Suprapubic skin (tissue), 4 donors: ENCODE results near the gene AOX1. TPM values are rescaled to one million over a fixed set of nuclear protein-coding genes. Genes with fewer than 3 reads are reported as not detected.

Experiments used
- DNase-seq, 2 donors: peaks; one replicate each; pipeline ENCODE4 v3.0.0-alpha.2; 2019; ENCODE audit warnings: low spot score in 2 of 2
- H3K27ac ChIP-seq: fragments of 200-600 bp; sonication (generic); one replicate; pipeline ENCODE4 v1.5.1; 2019
- H3K27me3 ChIP-seq: fragments of 200-600 bp; sonication (generic); one replicate; pipeline ENCODE4 v1.5.1; 2019
- H3K36me3 ChIP-seq: fragments of 200-600 bp; sonication (generic); one replicate; pipeline ENCODE4 v1.5.1; 2019
- H3K4me1 ChIP-seq: fragments of 200-600 bp; sonication (generic); one replicate; pipeline ENCODE4 v1.5.1; 2019
- H3K4me3 ChIP-seq: fragments of 200-600 bp; sonication (generic); one replicate; pipeline ENCODE4 v1.5.1; 2019; ENCODE audit warnings: mild to moderate bottlenecking
- H3K9me3 ChIP-seq: fragments of 200-600 bp; sonication (generic); one replicate; pipeline ENCODE4 v1.5.1; 2019
- EP300 ChIP-seq: sonication (generic); formaldehyde crosslinking; IDR thresholded peaks from one replicate; pipeline ENCODE4 v1.6.1; 2017; ENCODE audit warnings: antibody characterized with exemption
- POLR2A ChIP-seq, 2 donors: fragments of 450-650 bp; IDR thresholded peaks; one replicate each; pipeline ENCODE4 v1.6.1; 2017; ENCODE audit warnings: antibody characterized with exemption in 2 of 2, mild to moderate bottlenecking in 2 of 2, moderate library complexity in 2 of 2
- POLR2AphosphoS5 ChIP-seq, 3 donors: sonication (generic); formaldehyde crosslinking; IDR thresholded peaks; one replicate each; pipeline ENCODE4 v1.6.1; 2017; ENCODE audit warnings: antibody characterized with exemption in 3 of 3
- WGBS: methylation state at CpG from one replicate; pipeline ENCODE4 v1.1.5; 2018; 5-methylcytosine and 5-hydroxymethylcytosine counted together
- total RNA-seq, 4 donors: library from RNA; depleted of rRNA; stranded (reverse); fragments of >200 nt; gene quantifications; one replicate each; pipeline ENCODE4 v1.1.0, GENCODE V29; 2016
- TF ChIP-seq, protein P1 (sequence below), 2 donors: fragments of 200-600 bp in 1 of 2; fragments of 450-650 bp in 1 of 2; sonication (generic) in 1 of 2; IDR thresholded peaks; one replicate each; pipeline ENCODE4 v1.5.1; 2016 to 2019; ENCODE audit warnings: antibody characterized with exemption in 2 of 2, mild to moderate bottlenecking in 1 of 2, moderate library complexity in 1 of 2

The AOX1 gene
- total RNA-seq, 4 donors from 2014 or later: 20.1 to 46.9 (median 30.4) TPM

DNA sequence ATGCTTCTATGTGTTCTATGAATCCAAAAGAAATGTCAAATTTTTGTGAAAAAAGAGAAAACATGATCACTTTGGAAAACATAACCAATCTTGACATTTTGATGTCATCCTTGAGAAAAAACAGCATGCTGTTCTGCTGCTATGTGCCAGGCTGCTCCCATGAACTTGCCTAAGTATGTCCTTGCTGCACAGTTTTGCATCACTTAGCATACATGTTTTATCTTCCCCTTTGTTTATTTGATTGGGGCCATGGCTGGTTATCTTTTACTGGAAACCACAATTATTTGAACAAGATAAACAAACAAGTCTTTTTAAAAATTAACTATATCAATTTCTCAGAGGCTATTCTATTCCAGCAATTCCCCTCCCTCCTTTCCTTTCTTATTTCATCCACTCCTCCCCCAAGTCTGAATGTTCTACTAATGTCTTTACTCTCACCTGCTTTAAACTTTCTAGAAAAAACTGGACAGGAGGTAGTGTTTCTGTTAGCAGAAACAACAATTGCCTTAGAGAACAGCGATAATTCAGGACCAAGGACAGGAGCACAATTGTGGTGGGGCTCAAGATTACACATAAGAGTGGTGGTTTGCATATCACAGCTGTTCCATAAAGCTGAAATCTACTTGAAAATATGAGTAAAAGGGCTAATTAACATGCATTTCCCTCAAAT, 6.7 kb downstream of the AOX1 start:
- no peak for DNase-seq
- Histone ChIP-seq H3K9me3 (no peaks in the 10 kb centered on the region), H3K27ac (no peak overlapping the region), H3K27me3 (no peaks in the 10 kb centered on the region), H3K4me1 (peaks cover 8% of the 10 kb centered on the region), H3K4me3 (no peak overlapping the region), H3K36me3 (no peaks in the 10 kb centered on the region)
- WGBS: 78% methylated on average over 1 of the region's 1 CpG
- TF ChIP-seq, protein P1, sequence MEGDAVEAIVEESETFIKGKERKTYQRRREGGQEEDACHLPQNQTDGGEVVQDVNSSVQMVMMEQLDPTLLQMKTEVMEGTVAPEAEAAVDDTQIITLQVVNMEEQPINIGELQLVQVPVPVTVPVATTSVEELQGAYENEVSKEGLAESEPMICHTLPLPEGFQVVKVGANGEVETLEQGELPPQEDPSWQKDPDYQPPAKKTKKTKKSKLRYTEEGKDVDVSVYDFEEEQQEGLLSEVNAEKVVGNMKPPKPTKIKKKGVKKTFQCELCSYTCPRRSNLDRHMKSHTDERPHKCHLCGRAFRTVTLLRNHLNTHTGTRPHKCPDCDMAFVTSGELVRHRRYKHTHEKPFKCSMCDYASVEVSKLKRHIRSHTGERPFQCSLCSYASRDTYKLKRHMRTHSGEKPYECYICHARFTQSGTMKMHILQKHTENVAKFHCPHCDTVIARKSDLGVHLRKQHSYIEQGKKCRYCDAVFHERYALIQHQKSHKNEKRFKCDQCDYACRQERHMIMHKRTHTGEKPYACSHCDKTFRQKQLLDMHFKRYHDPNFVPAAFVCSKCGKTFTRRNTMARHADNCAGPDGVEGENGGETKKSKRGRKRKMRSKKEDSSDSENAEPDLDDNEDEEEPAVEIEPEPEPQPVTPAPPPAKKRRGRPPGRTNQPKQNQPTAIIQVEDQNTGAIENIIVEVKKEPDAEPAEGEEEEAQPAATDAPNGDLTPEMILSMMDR (IDR thresholded peaks at IDR 0.05): no peak
- TF ChIP-seq POLR2AphosphoS5 (IDR thresholded peaks at IDR 0.05) (no peak), EP300 (no peak), POLR2A (IDR thresholded peaks at IDR 0.05) (no peak)

DNA sequence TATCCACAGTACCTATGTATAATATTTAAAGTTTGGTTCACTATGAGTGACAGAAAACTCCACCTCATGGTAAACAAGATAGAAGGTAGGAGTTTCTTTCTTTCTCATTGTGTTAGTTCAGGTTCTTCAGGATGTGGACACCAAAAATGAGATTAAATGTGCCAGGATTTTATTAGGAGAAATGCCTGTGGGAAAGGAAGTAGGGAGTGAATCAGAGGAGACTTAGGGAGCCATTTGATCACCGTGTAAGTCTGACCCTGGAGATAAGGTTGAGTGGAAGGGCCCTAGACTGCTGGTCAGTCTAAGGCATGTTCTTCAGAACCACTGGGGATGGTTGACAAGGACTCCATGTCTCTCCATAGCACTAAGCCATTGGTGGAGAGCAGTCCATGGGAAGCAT, 8.1 kb downstream of the AOX1 start:
- TF ChIP-seq EP300 (no peak), POLR2AphosphoS5 (IDR thresholded peaks at IDR 0.05) (no peak), POLR2A (IDR thresholded peaks at IDR 0.05) (no peak)
- TF ChIP-seq, protein P1 (IDR thresholded peaks at IDR 0.05): no peak
- WGBS: 64% methylated on average over 1 of the region's 1 CpG
- peaks cover 2% of the 10 kb centered on the region for H3K36me3 ChIP-seq
- peaks cover 8% of the 10 kb centered on the region for H3K4me1 ChIP-seq
- no peaks in the 10 kb centered on the region for H3K27me3 ChIP-seq
- no peak overlapping the region for H3K4me3 ChIP-seq
- no peaks in the 10 kb centered on the region for H3K9me3 ChIP-seq
- no peak for DNase-seq
- H3K27ac ChIP-seq: no peak overlapping the region

DNA sequence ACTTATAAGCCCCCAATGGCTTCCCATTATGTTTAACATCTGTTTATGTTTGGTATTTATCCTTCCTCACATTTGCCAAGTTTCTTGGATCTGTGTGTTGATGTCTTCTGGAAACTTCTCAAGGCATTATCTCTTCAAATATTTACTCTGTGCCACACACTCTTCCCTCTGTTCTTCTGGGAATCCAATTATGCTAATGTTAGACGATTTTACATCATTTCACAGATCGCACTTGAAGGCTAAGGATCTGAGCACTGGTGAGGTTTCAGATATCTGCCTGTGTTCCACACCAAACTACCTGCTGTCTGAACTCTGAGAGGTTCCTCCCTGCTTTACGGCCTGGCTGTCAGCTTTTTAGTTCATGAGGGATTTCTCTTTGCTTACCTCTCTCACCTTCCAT, 10.1 kb downstream of the AOX1 start:
- Histone ChIP-seq H3K36me3 (peaks cover 11% of the 10 kb centered on the region), H3K27me3 (no peaks in the 10 kb centered on the region), H3K9me3 (no peaks in the 10 kb centered on the region), H3K4me3 (no peak overlapping the region), H3K4me1 (no peaks in the 10 kb centered on the region), H3K27ac (no peak overlapping the region)
- TF ChIP-seq EP300 (no peak), POLR2AphosphoS5 (IDR thresholded peaks at IDR 0.05) (no peak), POLR2A (IDR thresholded peaks at IDR 0.05) (no peak)
- TF ChIP-seq, protein P1 (IDR thresholded peaks at IDR 0.05): no peak
- DNase-seq: no peak
- WGBS: 95% methylated on average over 2 of the region's 3 CpGs

DNA sequence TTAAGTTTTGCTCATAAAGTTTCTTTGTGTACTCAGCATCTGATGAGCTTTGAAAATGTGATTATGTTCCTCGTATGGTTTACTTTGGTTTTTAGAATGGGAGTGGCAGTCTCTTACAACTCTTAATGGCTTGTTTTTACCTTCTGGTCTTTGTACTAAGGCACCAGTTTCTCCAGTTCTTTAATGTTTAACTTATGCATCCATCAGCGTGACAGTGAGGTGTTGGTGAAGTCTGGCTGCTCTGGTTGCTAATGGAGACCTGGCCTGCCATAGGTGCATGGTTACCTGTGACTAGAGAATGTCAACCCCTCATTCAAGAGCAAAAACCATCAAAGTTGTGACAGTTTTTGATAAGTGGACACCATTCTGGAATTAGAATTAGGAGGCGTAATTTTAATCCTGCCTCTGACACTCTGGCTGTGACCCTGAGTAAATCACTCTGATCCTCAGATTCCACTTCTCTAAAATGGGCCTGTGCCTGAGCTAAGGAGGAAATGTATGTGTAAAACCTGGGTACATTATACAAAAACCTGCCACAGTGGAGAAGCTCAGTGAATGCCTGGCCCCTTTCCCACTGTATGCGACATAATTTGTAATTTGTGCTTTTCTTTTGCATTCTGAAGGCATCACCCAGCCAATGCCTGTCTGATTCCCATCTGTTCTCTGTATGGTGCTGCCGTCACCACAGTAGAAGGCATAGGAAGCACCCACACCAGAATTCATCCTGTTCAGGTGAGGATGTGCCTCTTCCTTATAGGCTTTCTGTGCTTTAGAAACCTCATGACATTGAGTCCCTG, 11.2 kb downstream of the AOX1 start:
- Histone ChIP-seq H3K36me3 (peaks cover 11% of the 10 kb centered on the region), H3K27ac (no peak overlapping the region), H3K4me3 (no peak overlapping the region), H3K27me3 (no peaks in the 10 kb centered on the region), H3K9me3 (no peaks in the 10 kb centered on the region), H3K4me1 (no peaks in the 10 kb centered on the region)
- no peak for DNase-seq
- TF ChIP-seq EP300 (no peak), POLR2A (IDR thresholded peaks at IDR 0.05) (no peak), POLR2AphosphoS5 (IDR thresholded peaks at IDR 0.05) (no peak)
- TF ChIP-seq, protein P1 (IDR thresholded peaks at IDR 0.05): no peak
- 83% methylated on average over 5 of the region's 5 CpGs for WGBS

DNA sequence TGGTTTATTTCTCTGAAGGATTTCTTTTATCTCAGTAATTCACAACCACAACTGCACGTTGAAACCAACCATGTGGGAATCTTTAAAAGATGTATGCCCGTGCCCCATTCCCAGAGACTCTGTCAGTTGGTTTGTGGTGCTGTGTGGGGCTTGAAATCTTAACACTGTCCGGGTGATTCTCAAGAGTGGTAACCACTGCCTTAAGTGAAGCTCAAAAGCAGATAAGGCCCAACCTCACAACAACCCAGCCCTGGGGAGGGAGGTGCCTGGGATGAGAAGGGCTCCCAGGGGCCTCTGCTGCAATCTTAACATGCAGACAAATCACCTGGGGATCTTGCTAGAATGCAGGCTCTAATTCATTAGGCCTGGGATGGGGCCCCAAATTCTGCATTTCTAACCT, 13.4 kb downstream of the AOX1 start:
- no peak for TF ChIP-seq POLR2AphosphoS5 (IDR thresholded peaks at IDR 0.05)
- TF ChIP-seq, protein P1 (IDR thresholded peaks at IDR 0.05): no peak
- no peak for TF ChIP-seq EP300
- Histone ChIP-seq H3K4me3 (no peak overlapping the region), H3K27me3 (no peaks in the 10 kb centered on the region), H3K27ac (no peak overlapping the region), H3K9me3 (no peaks in the 10 kb centered on the region), H3K36me3 (peaks cover 16% of the 10 kb centered on the region), H3K4me1 (no peaks in the 10 kb centered on the region)
- 81% methylated on average over 3 of the region's 3 CpGs for WGBS
- DNase-seq: no peak
